Neural crest cell (in vitro differentiated cells): ENCODE results near the gene RPS6KB1. TPM values are rescaled to one million over a fixed set of nuclear protein-coding genes. Genes with fewer than 3 reads are reported as not detected.

Experiments used
- DNase-seq: peaks from one replicate; pipeline ENCODE4 v3.0.0; 2021; ENCODE audit warnings: low read depth, mixed read lengths, low spot score
- H3K27ac Mint-ChIP-seq: one replicate; pipeline ENCODE4 v1.8.0; 2021; ENCODE audit warnings: mild to moderate bottlenecking, mixed read lengths; ENCODE audit not compliant: unreplicated experiment
- H3K27me3 Mint-ChIP-seq: 2 replicates; pipeline ENCODE4 v1.8.0; 2021; ENCODE audit warnings: low read depth, mild to moderate bottlenecking, mixed read lengths
- H3K36me3 Mint-ChIP-seq: 2 replicates; pipeline ENCODE4 v1.8.0; 2021; ENCODE audit warnings: low read depth, mild to moderate bottlenecking, mixed read lengths
- H3K4me1 Mint-ChIP-seq: 2 replicates; pipeline ENCODE4 v1.8.0; 2021; ENCODE audit warnings: mixed read lengths
- H3K4me3 Mint-ChIP-seq: one replicate; pipeline ENCODE4 v1.8.0; 2021; ENCODE audit warnings: mild to moderate bottlenecking, mixed read lengths
- H3K9me3 Mint-ChIP-seq: 2 replicates; pipeline ENCODE4 v1.8.0; 2021; ENCODE audit warnings: mixed read lengths
- total RNA-seq: library from RNA; stranded (reverse); gene quantifications from 2 replicates; pipeline ENCODE4 v1.2.1, GENCODE V29; 2021
- TF ChIP-seq, protein P1 (sequence below): fragments of 200-600 bp; sonication (generic); conservative IDR thresholded peaks from 2 replicates; pipeline ENCODE4 v1.5.0; 2021; ENCODE audit warnings: antibody characterized with exemption, mild to moderate bottlenecking

RPS6KB1 gene
- total RNA-seq, 1 donor from 2014 or later = 36.8 TPM

DNA sequence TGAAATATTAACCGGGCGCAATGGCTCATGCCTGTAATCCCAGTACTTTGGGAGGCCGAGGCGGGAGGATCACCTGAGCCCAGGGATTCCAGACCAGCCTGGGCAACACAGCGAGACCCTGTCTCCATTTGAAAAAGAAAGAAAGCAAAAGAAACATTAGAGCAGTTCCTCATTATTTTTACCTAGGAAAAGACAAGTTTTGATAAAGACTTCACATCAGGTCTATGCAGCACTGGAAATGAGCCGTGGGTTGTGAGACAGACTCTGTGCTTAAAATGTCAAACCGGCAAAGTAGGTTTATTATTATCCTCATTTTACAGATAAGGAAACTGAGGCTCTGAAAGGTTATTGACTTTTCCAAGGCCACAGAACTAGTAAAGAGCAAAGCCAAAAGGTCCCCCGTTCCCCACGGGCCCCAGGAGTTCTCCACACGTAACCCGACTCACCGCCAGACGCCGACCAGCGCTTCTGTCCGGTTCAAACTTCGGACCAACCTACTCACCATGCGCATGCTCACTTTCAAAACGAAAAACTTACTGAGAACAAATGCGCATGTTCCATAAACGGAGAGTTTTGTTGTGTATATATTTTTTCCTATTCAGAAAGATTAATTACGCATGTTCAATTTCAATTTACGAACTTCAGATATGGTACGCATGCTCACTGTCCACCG, 534 bp upstream of the RPS6KB1 start:
- peaks cover 33% of the 10 kb centered on the region for H3K4me1 Mint-ChIP-seq
- TF ChIP-seq, protein P1, sequence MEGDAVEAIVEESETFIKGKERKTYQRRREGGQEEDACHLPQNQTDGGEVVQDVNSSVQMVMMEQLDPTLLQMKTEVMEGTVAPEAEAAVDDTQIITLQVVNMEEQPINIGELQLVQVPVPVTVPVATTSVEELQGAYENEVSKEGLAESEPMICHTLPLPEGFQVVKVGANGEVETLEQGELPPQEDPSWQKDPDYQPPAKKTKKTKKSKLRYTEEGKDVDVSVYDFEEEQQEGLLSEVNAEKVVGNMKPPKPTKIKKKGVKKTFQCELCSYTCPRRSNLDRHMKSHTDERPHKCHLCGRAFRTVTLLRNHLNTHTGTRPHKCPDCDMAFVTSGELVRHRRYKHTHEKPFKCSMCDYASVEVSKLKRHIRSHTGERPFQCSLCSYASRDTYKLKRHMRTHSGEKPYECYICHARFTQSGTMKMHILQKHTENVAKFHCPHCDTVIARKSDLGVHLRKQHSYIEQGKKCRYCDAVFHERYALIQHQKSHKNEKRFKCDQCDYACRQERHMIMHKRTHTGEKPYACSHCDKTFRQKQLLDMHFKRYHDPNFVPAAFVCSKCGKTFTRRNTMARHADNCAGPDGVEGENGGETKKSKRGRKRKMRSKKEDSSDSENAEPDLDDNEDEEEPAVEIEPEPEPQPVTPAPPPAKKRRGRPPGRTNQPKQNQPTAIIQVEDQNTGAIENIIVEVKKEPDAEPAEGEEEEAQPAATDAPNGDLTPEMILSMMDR = no peak
- no peaks in the 10 kb centered on the region for H3K27me3 Mint-ChIP-seq
- H3K27ac Mint-ChIP-seq = peak overlapping the region; percentile 78
- DNase-seq = no peak
- no peaks in the 10 kb centered on the region for H3K9me3 Mint-ChIP-seq
- peak overlapping the region; percentile 98 for H3K4me3 Mint-ChIP-seq
- H3K36me3 Mint-ChIP-seq = peaks cover 5% of the 10 kb centered on the region

GRCh38 chr17:59893676-59894100, 767 bp downstream of the RPS6KB1 start:
- H3K27me3 Mint-ChIP-seq = no peaks in the 10 kb centered on the region
- peaks cover 33% of the 10 kb centered on the region for H3K4me1 Mint-ChIP-seq
- DNase-seq = no peak
- TF ChIP-seq, protein P1 = peak; percentile 27
- H3K9me3 Mint-ChIP-seq = no peaks in the 10 kb centered on the region
- peak overlapping the region; percentile 98 for H3K4me3 Mint-ChIP-seq
- no peaks in the 10 kb centered on the region for H3K36me3 Mint-ChIP-seq
- H3K27ac Mint-ChIP-seq = peak overlapping the region; percentile 89

- Mint-ChIP-seq H3K27ac (no peak overlapping the region), H3K4me3 (no peak overlapping the region), H3K9me3 (no peaks in the 10 kb centered on the region), H3K4me1 (peaks cover 23% of the 10 kb centered on the region), H3K27me3 (no peaks in the 10 kb centered on the region), H3K36me3 (no peaks in the 10 kb centered on the region)
- no peak for DNase-seq
- TF ChIP-seq, protein P1 = no peak
Observed at GRCh38 chr17:59897090-59897489, 4.2 kb downstream of the RPS6KB1 start.

DNA sequence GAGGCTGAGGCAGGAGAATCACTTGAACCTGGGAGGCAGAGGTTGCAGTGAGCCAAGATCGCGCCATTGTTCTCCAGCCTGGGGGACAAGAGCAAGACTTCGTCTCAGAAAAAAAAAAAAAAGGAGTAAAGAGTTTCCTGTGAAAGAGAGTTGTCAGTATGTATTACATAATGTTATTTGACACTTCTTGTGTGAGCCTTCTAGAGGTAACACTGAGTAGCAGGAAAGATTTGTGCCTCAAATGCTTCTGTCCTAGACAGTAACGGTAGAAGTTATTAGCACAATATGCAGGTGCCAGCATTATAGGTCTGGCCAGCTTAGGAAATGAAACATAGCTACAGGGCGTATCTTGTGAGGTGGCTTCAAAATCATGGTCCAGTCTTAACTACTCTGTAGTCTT, 6.2 kb downstream of the RPS6KB1 start:
- Mint-ChIP-seq H3K4me1 (peaks cover 9% of the 10 kb centered on the region), H3K9me3 (no peaks in the 10 kb centered on the region), H3K27me3 (no peaks in the 10 kb centered on the region), H3K27ac (no peak overlapping the region), H3K36me3 (peaks cover 3% of the 10 kb centered on the region), H3K4me3 (no peak overlapping the region)
- DNase-seq = no peak
- TF ChIP-seq, protein P1 = no peak

DNA sequence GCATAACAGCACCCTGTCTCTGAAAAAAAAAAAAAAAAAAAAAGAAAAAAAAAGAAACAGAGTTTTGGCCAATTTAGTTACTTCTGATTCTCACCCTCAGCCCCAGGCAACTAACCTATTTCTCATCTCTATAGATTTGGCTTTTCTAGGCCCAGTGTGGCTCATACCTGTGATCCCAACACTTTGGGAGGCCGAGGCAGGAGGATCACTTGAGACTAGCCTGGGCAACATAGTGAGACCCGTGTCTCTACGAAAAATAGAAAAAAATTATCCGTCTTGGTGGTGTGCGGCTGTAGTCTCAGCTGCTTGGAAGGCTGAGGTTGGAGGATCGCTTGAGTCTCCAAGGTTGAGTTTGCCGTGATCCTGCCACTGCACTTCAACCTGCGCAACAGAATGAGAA, 8.7 kb downstream of the RPS6KB1 start:
- no peaks in the 10 kb centered on the region for H3K9me3 Mint-ChIP-seq
- H3K4me1 Mint-ChIP-seq = no peaks in the 10 kb centered on the region
- H3K36me3 Mint-ChIP-seq = peaks cover 5% of the 10 kb centered on the region
- no peak for DNase-seq
- H3K27me3 Mint-ChIP-seq = no peaks in the 10 kb centered on the region
- H3K4me3 Mint-ChIP-seq = no peak overlapping the region
- no peak overlapping the region for H3K27ac Mint-ChIP-seq
- TF ChIP-seq, protein P1 = no peak
